ENCODE data around the gene ARHGAP22. TPM values are rescaled to one million over a fixed set of nuclear protein-coding genes. Genes with fewer than 3 reads are reported as not detected.
A peak's percentile ranks its signal among the peaks of the same experiment; 100 is the strongest.

ARHGAP22 gene
- total RNA-seq, 1 donor from 2014 or later = 5.1 TPM

DNA sequence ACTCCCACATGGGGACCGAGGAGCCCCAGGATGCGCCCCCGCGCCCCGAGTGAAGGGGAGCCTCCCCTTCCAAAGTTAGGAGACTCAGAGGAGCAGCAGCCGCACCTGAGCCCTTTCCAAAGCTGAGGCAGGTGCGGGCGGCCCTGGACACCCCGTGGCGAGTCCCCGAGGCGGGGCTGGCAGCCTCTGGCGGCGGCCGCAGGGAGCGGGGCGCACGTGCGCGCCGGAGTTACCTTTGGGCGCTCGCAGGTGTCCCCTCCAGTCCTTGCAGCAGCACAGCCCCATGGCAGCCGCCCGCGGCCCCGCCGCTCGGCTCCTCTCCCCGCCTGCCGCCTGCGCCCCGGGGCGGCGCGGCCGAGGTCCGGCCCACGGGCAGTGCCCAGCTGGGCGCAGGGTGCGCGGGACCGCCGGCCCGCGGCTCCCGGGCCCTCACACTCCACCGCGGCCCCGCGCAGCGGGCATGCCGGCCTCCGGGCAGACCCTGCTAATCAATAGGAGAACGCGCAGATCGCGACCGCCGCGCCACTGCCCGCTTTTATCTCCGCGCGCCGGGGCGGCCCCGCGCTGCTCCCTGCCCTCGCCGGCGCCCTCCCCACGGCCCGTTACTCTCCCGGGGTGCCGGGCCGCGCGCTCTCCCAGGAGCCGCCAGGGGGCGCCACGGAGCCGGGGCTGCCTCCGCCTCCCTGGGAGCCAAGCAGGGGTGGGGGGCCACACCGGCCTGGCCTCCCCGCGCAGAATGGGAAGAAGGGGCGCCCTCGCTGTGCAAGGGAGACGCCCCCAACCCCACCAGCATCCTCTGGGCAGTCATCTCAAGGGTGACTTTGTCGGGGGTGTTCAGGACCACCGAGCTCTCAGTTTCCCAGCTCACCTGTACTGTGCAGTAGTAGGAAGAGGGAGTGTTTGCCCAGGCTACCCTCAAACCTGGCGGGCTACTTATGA lies 80.8 kb downstream of the ARHGAP22 start:
- H3K9me3 Mint-ChIP-seq = peaks cover 6% of the 10 kb centered on the region
- H3K36me3 Mint-ChIP-seq = no peaks in the 10 kb centered on the region
- no peak overlapping the region for H3K27ac Mint-ChIP-seq
- H3K4me3 Mint-ChIP-seq = peak overlapping the region; percentile 72
- TF ChIP-seq CTCF (conservative IDR thresholded peaks at IDR 0.05) = peak; percentile 84
- peaks cover 68% of the 10 kb centered on the region for H3K27me3 Mint-ChIP-seq
- DNase-seq (ENCODE audit: extremely low spot score, unreplicated experiment) = peak; percentile 69
- peaks cover 10% of the 10 kb centered on the region for H3K4me1 Mint-ChIP-seq (ENCODE audit: unreplicated experiment)

DNA sequence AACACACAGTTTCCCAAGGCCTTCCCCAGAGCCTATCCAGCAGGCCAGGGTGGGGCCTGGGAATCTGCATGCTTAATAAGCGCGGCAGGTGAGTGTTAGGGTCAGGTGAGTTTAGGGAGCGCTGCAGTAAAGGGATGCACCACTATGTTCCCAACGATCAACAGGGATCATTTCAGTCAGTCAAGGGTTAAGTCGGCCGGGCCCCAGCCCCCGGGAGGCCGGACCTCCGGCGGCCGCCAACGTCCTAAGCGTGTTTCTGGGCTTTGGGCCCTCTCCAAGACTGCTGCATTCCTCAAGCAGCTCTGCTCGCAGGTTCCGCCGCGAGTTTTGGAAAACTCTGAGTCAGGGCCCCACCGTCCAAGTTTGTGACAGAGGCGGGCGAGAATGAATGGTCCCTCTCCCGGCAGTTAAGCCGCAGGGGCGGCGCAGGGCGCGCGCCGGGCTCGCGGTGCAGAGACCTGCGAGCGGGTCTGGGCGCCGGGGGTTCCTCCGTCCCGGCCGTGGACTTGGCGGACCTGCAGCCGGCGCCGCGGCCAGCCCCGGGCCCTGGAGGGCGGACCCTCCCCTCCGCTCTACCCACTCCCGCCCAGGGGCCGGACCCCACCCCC lies 81.6 kb downstream of the ARHGAP22 start:
- H3K4me1 Mint-ChIP-seq (ENCODE audit: unreplicated experiment) = peaks cover 12% of the 10 kb centered on the region
- no peaks in the 10 kb centered on the region for H3K9me3 Mint-ChIP-seq
- H3K4me3 Mint-ChIP-seq = peak overlapping the region; percentile 85
- DNase-seq (ENCODE audit: extremely low spot score, unreplicated experiment) = peak; percentile 68
- TF ChIP-seq CTCF (conservative IDR thresholded peaks at IDR 0.05) = no peak
- peaks cover 70% of the 10 kb centered on the region for H3K27me3 Mint-ChIP-seq
- no peaks in the 10 kb centered on the region for H3K36me3 Mint-ChIP-seq
- no peak overlapping the region for H3K27ac Mint-ChIP-seq

- Mint-ChIP-seq H3K4me1 (ENCODE audit: unreplicated experiment) (peaks cover 15% of the 10 kb centered on the region), H3K4me3 (peak overlapping the region; percentile 85)
Measured at GRCh38 chr10:48522011-48522765, 82.7 kb downstream of the ARHGAP22 start.

GRCh38 chr10:48520594-48520993 lies 84.3 kb downstream of the ARHGAP22 start:
- no peak overlapping the region for H3K4me3 Mint-ChIP-seq

More at GRCh38 chr10:48522011-48522765, 82.7 kb downstream of the ARHGAP22 start:
- TF ChIP-seq CTCF (conservative IDR thresholded peaks at IDR 0.05) = no peak
- no peak overlapping the region for H3K27ac Mint-ChIP-seq
- peaks cover 64% of the 10 kb centered on the region for H3K27me3 Mint-ChIP-seq
- no peaks in the 10 kb centered on the region for H3K9me3 Mint-ChIP-seq
- no peaks in the 10 kb centered on the region for H3K36me3 Mint-ChIP-seq
- peak; percentile 52 for DNase-seq (ENCODE audit: extremely low spot score, unreplicated experiment)

More at GRCh38 chr10:48520594-48520993, 84.3 kb downstream of the ARHGAP22 start:
- no peak for TF ChIP-seq CTCF (conservative IDR thresholded peaks at IDR 0.05)
- no peak for DNase-seq (ENCODE audit: extremely low spot score, unreplicated experiment)
- Mint-ChIP-seq H3K27me3 (peaks cover 53% of the 10 kb centered on the region), H3K36me3 (no peaks in the 10 kb centered on the region), H3K27ac (no peak overlapping the region), H3K4me1 (ENCODE audit: unreplicated experiment) (peaks cover 8% of the 10 kb centered on the region), H3K9me3 (peaks cover 1% of the 10 kb centered on the region)
